GM18505 (cell line): ENCODE data around the gene RTL9.

Experiments
- ATAC-seq: cut with Tn5 transposase; IDR thresholded peaks from one replicate; pipeline ENCODE4 v1.9.1; 2021; ENCODE audit not compliant: unreplicated experiment
- POLR2A ChIP-seq: IDR thresholded peaks from 4 replicates; pipeline ENCODE4 v1.6.1; 2011; ENCODE audit warnings: borderline replicate concordance; ENCODE audit not compliant: insufficient read depth, insufficient read length; ENCODE audit errors: extremely low read depth

Gene RTL9

GRCh38 chrX:110406822-110407221 lies 48.2 kb downstream of the RTL9 start:
- ATAC-seq, result no peak
- TF ChIP-seq POLR2A, result no peak

- ATAC-seq, result no peak
- no peak for TF ChIP-seq POLR2A
These were observed 49.4 kb downstream of the RTL9 start for GRCh38 chrX:110407910-110408545.
